ENCODE measurements around the gene TOR1B.
"Not testable (repeated sequence)": the region's sequence is repeated elsewhere in the genome, so short reads cannot be mapped to it uniquely, and the experiment has no call there.

DNA sequence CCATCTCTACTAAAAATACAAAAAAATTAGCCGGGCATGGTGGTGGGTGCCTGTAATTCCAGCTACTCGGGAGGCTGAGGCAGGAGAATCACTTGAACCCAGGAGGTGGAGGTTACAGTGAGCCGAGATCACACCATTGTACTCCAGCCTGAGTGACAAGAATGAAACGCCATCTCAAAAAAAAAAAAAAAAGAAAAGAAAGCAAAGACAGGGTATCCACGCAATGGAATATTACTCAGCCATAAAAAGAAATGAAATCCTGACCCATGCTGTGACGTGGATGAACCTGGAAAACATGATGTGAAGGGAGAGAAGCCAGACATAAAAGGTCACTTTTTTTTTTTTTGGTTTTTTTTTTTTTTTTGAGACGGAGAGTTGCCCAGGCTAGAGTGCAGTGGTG, 42.2 kb upstream of the TOR1B start:
- TF ChIP-seq, protein P1, sequence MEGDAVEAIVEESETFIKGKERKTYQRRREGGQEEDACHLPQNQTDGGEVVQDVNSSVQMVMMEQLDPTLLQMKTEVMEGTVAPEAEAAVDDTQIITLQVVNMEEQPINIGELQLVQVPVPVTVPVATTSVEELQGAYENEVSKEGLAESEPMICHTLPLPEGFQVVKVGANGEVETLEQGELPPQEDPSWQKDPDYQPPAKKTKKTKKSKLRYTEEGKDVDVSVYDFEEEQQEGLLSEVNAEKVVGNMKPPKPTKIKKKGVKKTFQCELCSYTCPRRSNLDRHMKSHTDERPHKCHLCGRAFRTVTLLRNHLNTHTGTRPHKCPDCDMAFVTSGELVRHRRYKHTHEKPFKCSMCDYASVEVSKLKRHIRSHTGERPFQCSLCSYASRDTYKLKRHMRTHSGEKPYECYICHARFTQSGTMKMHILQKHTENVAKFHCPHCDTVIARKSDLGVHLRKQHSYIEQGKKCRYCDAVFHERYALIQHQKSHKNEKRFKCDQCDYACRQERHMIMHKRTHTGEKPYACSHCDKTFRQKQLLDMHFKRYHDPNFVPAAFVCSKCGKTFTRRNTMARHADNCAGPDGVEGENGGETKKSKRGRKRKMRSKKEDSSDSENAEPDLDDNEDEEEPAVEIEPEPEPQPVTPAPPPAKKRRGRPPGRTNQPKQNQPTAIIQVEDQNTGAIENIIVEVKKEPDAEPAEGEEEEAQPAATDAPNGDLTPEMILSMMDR (IDR thresholded peaks at IDR 0.05): not testable (repeated sequence)
- TF ChIP-seq POLR2A (IDR thresholded peaks at IDR 0.05): not testable (repeated sequence)

Measured in lower leg skin (tissue), 3 donors.